ENCODE measurements around the gene KANSL1. TPM values are rescaled to one million over a fixed set of nuclear protein-coding genes. Genes with fewer than 3 reads are reported as not detected.

KANSL1 gene
- total and polyA plus RNA-seq, 9 of the 15 experiments (the other 6 are each of a cell fraction or from before 2014, with no cell fraction given) = 3.6 to 55.4 (median 31.8) TPM

GRCh38 chr17:45995627-45996270, 197.5 kb downstream of the KANSL1 start:
- CTCF ChIA-PET (ENCODE audit: low intra/inter-chr PET ratio) = no interaction called here
- no TSS peak for BruUV-seq (replicated peaks)

More at GRCh38 chr17:45995627-45996270, 197.5 kb downstream of the KANSL1 start:
- in situ Hi-C loops (cut with MboI) = loop anchor here (25.0 kb wide), 1 partner anchor 842 kb away; no protein-coding TSS in a partner anchor
- TF ChIP-seq FIP1L1 (IDR thresholded peaks at IDR 0.05; ENCODE audit: low read depth, low read length, poor library complexity, severe bottlenecking) (no peak), BCOR (IDR thresholded peaks at IDR 0.05) (peak; percentile 49; the same call in 1 of the 2 replicates), ZBTB26 (CRISPR knock-in tag; IDR thresholded peaks at IDR 0.05) (no peak), ZFP36 (IDR thresholded peaks at IDR 0.05; ENCODE audit: low read depth, low read length, partially characterized antibody) (peak; percentile 63), ZNF583 (CRISPR knock-in tag; IDR thresholded peaks at IDR 0.05) (no peak), RBM25 (IDR thresholded peaks at IDR 0.05; ENCODE audit: low read depth, low read length, severe bottlenecking) (peak; percentile 44)
- Histone ChIP-seq H3K4me1 (replicated peaks in 1 of 2; ENCODE audit: control insufficient read depth in 2 of 2, insufficient read depth in 2 of 2, low read length in 2 of 2) (peaks cover 0 to 13% of the 10 kb centered on the region in 2 experiments; a peak in 3 of 5 replicates), H3K9ac (ENCODE audit: insufficient read depth in 1 of 2, low read depth in 2 of 2, low read length in 2 of 2) (peak overlapping the region in 1 of 2 experiments; percentile 62; a peak in 1 of 4 replicates), H3K79me2 (ENCODE audit: control insufficient read depth, insufficient read depth, low read length) (no peaks in the 10 kb centered on the region), H3K27me3 (ENCODE audit: control insufficient read depth in 2 of 2, insufficient read depth in 2 of 2, low read length in 2 of 2) (no peaks in the 10 kb centered on the region), H3K4me2 (ENCODE audit: insufficient read depth, low read length) (no peak overlapping the region), H3K4me3 (no peak overlapping the region), H4K20me1 (replicated peaks; ENCODE audit: control insufficient read depth, insufficient read depth, low read length) (no peaks in the 10 kb centered on the region), H3K36me3 (ENCODE audit: control insufficient read depth, insufficient read depth, low read length) (no peaks in the 10 kb centered on the region), H3K27ac (ENCODE audit: extremely low read depth, low read depth, low read length) (no peak overlapping the region), H3K9me1 (ENCODE audit: control insufficient read depth, insufficient read depth, low read length) (no peaks in the 10 kb centered on the region), H2AFZ (ENCODE audit: low read depth, low read length) (no peak overlapping the region), H3K9me3 (replicated peaks; ENCODE audit: control insufficient read depth, insufficient read depth, low read depth, low read length) (no peaks in the 10 kb centered on the region)
- ATAC-seq (no peak), DNase-seq (ENCODE audit: extremely low read depth in 1 of 4, low spot score in 3 of 4) (no peak), FAIRE-seq (no peak)
- POLR2A ChIA-PET = no interaction called here
- intact Hi-C loops (cut with micrococcal nuclease) = no loop called here
- WGBS (ENCODE audit: insufficient coverage, low coverage, missing lambda C conversion rate) = 53% methylated on average over 14 of the region's 14 CpGs

Data from K562 (cell line).